HCT116 (cell line): ENCODE results near the gene SLC5A5.

Experiments used
- EGR1 ChIP-seq: IDR thresholded peaks from 2 replicates; pipeline ENCODE4 v1.6.1; 2012; ENCODE audit warnings: low read depth
- FOSL1 ChIP-seq: IDR thresholded peaks from 2 replicates; pipeline ENCODE4 v1.6.1; 2012; ENCODE audit warnings: low read depth
- JUND ChIP-seq: IDR thresholded peaks from 2 replicates; pipeline ENCODE4 v1.6.1; 2012
- POLR2A ChIP-seq: IDR thresholded peaks from 2 replicates; pipeline ENCODE4 v1.7.0; 2011; ENCODE audit warnings: borderline replicate concordance; ENCODE audit not compliant: insufficient read depth, insufficient read length; ENCODE audit errors: extremely low read depth
- POLR2AphosphoS5 ChIP-seq: IDR thresholded peaks from 2 replicates; pipeline ENCODE4 v1.6.1; 2011; ENCODE audit warnings: mild to moderate bottlenecking, low read depth, low read length, moderate library complexity
- RAD21 ChIP-seq: IDR thresholded peaks from 2 replicates; pipeline ENCODE4 v1.6.1; 2012; ENCODE audit warnings: low read depth, mild to moderate bottlenecking
- SP1 ChIP-seq: IDR thresholded peaks from 2 replicates; pipeline ENCODE4 v1.6.1; 2012; ENCODE audit warnings: low read depth
- YY1 ChIP-seq: IDR thresholded peaks from 2 replicates; pipeline ENCODE4 v1.6.1; 2011; ENCODE audit warnings: low read length, low read depth, moderate library complexity, mild to moderate bottlenecking; ENCODE audit not compliant: insufficient replicate concordance; ENCODE audit errors: extremely low read depth
- ZFX ChIP-seq: fragments of 450-650 bp; IDR thresholded peaks from 2 replicates; pipeline ENCODE4 v1.6.1; 2017
- TF ChIP-seq, protein P1 (sequence below), 3 experiments: fragments of 200-600 bp in 1 of 3; sonication (generic) in 1 of 3; IDR thresholded peaks in 2 of 3; conservative IDR thresholded peaks in 1 of 3; 2 replicates each; pipeline ENCODE4 v1.5.1; 2012 to 2017; ENCODE audit warnings: low read depth in 2 of 3, low read length in 2 of 3, antibody characterized with exemption in 1 of 3, borderline replicate concordance in 1 of 3, control low read depth in 1 of 3, mild to moderate bottlenecking in 1 of 3, mixed read lengths in 1 of 3, mixed run types in 1 of 3, moderate library complexity in 1 of 3; ENCODE audit not compliant: insufficient read depth in 1 of 3

DNA sequence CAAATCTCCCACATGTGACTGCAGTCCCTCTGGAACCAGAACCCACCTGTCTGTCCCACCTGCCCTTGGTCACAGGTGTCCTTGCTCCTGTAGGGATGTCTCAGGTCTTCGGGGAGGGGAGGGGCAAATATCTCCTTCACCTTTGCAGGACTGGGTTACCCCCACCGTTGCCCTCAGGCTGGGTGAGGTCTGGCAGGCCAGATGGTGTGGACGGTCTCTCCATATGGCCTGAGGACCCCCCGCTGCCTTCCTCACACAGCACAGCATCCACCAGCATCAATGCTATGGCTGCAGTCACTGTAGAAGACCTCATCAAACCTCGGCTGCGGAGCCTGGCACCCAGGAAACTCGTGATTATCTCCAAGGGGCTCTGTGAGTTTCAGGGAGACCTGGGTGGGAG is 10.0 kb downstream of the SLC5A5 start:
- TF ChIP-seq EGR1 (no peak), POLR2A (no peak), FOSL1 (no peak), JUND (no peak), ZFX (no peak), POLR2AphosphoS5 (no peak), YY1 (no peak), SP1 (no peak), RAD21 (no peak)
- TF ChIP-seq, protein P1, sequence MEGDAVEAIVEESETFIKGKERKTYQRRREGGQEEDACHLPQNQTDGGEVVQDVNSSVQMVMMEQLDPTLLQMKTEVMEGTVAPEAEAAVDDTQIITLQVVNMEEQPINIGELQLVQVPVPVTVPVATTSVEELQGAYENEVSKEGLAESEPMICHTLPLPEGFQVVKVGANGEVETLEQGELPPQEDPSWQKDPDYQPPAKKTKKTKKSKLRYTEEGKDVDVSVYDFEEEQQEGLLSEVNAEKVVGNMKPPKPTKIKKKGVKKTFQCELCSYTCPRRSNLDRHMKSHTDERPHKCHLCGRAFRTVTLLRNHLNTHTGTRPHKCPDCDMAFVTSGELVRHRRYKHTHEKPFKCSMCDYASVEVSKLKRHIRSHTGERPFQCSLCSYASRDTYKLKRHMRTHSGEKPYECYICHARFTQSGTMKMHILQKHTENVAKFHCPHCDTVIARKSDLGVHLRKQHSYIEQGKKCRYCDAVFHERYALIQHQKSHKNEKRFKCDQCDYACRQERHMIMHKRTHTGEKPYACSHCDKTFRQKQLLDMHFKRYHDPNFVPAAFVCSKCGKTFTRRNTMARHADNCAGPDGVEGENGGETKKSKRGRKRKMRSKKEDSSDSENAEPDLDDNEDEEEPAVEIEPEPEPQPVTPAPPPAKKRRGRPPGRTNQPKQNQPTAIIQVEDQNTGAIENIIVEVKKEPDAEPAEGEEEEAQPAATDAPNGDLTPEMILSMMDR (IDR thresholded peaks at IDR 0.05 in 2 of 3, conservative IDR thresholded peaks at IDR 0.05 in 1 of 3; ENCODE audit: borderline replicate concordance in 1 of 3, insufficient read depth in 1 of 3, low read depth in 2 of 3, low read length in 2 of 3), result no peak
